IPS-11a (cell line): ENCODE measurements around the gene CLDN24.
"Not testable (repeated sequence)": the region's sequence is repeated elsewhere in the genome, so short reads cannot be mapped to it uniquely, and the experiment has no call there.

ENCODE experiments used
- H3K4me3 ChIP-seq: one replicate; pipeline ENCODE4 v1.5.1; 2013; ENCODE audit warnings: low read depth, low read length, control low read depth

CLDN24 gene

DNA sequence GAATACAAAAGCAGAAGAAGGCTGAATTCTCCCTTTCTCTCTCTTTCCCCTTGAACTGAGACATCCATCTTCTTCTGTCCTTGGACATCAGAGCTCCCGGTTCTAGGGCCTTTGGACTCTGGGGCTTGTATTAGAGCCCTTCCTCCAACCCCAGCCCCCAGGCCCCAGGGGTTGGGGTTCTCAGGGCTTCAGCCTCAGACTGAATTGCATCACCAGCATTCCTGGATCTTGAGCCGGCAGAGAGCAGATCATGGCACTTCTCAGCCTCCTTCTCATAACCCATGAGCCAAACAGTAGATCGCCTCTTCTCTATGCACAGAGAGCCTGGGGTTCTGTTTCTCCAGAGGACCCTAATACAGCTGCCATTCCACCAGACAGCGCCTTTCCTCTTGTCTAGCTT, 25.3 kb upstream of the CLDN24 start:
- no peak overlapping the region for H3K4me3 ChIP-seq

DNA sequence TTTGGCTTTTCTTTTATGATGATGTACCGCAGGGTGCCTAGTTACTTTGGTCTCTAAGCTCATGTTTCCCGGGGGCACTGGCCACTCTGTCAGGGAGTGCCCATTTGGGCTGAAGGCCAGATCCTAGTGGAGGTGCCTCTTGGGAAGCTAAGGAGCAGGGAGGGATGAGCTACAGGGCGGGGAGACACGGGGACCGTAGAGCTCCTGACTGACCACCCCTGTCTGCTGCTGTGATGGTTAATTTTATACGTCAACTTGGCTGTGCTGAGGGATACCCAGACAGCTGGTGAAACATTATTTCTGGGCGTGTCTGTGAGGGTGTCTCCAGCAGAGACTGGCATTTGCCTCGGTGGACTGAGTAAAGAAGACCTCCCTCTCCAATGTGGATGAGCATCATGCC, 24.9 kb upstream of the CLDN24 start:
- no peak overlapping the region for H3K4me3 ChIP-seq

DNA sequence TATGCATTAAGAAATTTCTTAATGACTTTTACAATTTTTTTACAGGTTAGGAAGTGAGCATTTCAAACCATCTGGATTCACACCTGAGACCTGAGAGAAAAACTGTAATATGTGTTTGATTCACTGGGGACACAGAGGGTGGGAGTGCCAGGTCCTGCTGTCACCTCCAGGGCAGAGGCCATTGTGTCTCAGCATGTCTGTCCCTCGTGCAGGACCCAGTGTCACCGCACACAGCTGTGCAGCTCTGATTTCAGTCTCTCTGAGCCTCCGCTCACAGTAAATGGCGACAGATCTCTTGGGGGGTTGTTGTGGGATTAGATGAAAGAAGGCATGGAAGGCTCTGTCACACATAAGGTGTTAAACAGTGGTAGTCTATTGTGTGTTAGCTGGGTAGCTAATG, 23.0 kb upstream of the CLDN24 start:
- no peak overlapping the region for H3K4me3 ChIP-seq

DNA sequence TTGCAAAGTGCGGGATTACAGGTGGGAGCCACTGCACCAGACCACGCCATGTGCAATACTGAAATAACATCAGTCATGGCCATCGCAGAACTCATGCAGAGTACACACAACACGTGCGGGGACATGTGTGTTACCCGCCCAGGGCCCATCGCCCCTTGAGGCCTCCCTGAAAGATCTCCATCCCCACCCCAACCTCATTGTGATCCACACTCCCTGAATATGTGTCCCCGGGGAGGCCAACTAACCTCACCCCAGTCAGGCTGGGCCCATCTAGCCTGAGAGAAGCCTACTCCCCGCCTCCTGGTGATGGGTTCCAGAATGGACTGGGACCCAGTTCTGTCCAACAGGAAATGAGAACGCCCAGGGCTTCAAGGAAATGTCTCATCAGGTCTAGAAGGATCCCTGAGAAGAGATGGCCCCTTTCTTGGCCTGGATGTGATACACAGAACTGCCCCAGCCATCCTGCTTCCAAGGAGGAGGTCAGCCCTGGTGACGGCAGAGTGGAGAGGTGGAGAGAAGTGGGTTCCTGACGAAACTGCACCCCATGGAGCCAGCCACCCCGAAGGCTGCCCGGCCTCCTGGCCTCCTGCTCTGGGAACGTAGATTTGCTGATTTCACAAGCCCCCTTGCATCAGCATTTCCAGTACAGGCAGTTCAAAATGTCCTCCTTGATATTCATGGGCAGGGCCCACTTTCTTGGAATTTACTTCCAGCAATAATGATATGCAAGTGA, 22.5 kb upstream of the CLDN24 start:
- H3K4me3 ChIP-seq: no peak overlapping the region

DNA sequence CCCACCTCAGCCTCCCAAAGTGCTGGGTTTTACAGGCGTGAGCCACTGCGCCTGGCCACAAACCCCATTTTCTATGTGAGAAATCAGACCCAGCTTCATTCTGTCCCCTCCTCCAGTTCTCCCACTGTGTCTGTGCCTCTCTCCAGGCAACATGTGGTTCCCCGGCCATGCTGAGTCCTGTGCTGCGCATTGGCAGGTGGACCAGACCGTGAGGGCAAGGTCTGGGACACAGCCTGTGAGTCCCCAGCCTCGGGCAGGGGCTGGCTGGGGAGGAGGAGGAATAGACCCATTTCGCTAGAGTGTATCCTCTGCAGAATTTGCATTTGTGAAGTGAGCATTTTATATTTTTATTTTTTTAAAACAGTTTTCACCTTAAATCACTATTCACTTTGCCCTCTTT, 21.5 kb upstream of the CLDN24 start:
- H3K4me3 ChIP-seq: no peak overlapping the region

DNA sequence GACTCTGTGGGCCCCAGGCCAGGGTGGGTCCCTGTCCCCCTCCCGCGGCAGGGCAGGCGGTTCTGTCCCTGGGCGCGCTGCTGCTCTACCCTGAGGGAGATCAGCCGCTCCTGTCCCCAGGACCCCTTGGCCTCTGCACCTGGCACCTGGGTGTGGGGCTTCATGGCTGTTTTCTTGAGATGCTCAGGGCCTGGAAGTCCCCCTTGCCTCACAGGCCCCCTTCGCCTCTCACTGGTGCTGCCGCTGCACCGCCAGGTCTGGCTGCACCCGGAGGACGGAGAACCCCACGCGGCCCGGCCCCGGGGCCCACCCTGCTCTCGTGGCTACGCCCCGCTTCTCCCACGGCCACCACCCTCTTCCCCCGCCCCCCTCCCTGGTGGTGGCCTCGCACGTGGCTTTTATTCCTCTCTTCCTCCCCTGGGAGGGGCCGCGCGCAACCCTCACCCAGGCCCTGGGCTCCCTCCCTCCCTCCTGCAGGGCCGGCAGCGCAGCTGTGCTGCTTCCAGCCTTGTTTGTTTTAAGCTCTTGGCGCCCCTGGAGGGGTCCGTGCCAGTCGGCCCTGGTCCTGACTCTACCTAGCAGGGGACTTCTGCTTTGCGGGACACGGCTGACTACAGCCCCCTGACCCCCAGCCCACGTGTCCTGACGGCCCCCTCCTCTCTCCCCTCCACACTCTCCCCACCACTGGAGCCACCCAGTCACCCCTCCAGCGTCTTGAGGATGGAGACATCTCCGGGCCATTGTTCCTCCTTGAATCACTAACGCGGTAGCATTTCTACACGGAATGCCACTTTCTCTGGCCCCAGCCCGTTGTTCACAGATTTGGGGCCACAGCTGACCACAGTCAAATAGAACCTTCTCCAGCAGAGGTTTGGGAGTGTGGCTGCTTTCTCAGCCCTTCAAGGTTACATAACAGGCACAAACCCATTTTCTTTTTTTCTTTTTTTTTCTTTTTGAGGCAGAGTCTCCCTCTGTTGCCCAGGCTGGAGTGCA, 20.6 kb upstream of the CLDN24 start:
- H3K4me3 ChIP-seq: no peak overlapping the region

DNA sequence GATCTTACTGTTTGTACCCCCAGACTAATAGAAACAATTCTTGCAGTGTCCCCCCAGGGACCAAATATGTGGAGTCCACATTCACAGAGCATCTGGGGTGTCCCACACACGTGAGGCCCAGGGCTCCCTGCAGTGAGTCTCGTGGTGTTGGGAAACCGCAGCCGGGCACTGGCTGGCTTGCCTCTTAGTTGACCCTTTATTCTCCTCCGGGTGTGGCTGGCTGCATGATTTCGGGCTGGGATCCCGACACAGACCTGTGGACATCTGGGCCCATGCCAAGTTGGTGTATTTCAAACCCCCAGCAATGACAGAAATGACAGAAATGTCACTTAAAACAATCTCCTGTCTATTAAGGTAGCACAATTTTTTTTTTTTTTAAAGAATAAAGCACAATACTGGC, 15.6 kb upstream of the CLDN24 start:
- H3K4me3 ChIP-seq: no peak overlapping the region

DNA sequence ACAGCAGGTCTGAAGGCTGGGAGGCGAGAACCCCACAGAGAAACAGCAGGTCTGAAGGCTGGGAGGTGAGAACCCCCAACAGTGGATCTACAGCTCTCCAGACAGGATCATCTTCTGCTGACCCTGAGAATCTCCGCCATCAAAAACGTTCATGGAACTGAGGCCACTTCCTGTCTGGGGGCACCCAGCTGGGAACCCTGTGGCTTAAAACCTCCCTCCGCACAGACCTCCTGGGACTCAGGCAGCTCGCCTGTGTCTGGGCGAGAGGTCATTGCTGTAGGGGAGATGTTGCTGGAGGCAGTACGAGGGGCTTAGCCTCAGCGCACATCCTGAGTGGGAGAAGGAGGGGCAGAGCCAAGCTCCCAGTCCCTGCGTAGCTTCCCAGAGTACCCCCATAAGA, 15.1 kb upstream of the CLDN24 start:
- H3K4me3 ChIP-seq: no peak overlapping the region

DNA sequence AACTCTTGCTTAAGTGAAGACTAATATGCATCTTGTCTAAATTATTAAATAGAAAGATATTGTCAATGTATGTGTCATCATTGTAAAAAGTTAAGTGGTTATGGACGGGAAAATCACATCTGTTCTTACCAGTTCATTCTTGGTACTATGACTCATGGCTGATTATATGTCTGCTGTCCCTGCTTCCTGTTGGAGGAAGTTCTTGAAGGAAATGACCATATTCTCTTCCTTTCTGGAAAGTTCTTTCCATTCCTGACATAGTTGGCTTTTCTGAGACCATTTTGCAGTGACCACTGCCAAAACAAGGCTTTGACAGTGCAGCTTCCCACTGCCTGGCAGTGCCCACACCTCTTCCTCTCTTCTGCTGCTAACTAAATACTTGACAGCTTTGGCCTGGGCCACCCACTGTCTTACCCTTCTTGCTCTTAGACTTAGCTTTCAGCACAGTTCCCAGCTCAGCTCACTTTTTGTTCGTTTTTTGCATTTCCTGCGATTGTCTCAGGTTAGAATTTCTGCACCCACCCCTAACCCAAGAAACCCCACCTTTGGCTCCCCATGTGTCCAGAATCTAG, 13.2 kb upstream of the CLDN24 start:
- no peak overlapping the region for H3K4me3 ChIP-seq

DNA sequence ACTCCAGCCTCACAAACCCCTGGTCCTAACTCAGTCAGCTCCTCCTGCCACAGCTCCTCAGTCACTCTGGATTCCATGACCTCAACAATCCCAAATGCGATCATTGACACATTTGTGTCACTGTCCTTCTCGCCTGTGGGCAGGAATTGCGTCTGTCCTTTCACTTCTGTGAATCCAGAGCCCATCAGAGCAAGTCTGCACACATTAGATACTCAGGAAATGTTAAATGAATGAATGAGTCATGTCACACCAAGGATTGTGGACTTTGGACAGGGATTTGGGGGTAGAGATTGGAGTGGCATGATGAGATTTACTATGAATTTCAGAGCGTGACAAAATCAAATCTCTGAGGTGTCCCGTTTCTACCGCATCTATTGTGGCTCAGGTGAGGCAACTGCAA, 11.8 kb upstream of the CLDN24 start:
- H3K4me3 ChIP-seq: no peak overlapping the region

DNA sequence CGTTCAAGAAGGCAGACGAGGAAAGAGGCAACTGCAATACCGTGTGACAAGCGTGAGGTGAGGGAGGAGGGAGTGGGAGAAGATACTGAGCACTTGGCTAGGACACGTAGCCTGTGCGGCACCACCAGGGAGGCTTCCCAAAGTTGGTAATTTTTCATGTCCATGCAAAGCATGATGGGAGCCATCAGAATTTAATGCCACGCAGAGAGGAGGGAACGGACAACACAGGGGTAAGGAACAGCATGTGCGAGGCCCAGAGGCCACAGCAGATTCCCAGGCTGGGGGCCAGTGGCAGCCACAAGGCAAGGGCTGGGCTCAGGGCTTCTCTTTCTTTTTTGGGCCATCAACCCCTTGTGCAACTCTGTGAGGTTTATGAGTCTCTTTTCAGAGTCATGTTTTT, 11.0 kb upstream of the CLDN24 start:
- H3K4me3 ChIP-seq: no peak overlapping the region

DNA sequence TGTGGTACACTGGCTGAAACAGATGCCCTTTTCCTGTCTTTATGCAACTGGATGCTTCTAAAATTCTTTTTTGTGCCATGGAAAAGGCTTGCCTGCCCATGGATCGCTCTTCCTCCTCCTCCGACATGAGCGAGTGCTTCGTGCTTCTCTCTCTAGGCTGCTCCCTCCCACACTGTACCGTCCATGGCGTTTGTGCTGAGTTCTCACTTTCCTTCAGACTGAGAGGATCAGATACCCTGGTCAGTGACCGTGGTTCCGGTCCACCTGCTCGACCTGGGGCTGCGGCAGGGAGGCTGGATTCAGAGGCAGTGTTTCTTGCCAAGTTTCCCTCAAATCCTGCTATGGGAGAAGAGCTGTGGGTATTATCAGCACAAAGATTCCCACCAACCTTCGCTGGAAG, 10.2 kb upstream of the CLDN24 start:
- no peak overlapping the region for H3K4me3 ChIP-seq

DNA sequence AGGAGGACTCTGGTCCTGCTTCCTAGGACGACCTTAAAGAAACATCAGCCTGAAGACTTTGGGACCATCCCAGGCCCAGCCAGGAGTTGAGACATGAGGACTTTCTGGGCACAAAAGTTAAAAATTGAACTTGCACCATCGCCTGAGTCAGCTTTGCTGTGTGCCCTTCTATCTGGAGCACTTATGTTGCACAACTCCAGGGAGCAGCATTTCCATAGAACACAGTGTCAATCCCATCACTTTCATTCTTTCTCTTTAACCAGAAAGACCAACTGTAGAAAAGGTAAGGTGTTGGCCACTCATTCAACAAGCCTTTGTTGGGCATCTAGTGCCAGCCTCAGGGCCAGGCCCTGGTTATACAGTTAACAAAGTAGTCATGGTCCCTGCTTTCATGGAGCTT, 8.6 kb upstream of the CLDN24 start:
- no peak overlapping the region for H3K4me3 ChIP-seq

DNA sequence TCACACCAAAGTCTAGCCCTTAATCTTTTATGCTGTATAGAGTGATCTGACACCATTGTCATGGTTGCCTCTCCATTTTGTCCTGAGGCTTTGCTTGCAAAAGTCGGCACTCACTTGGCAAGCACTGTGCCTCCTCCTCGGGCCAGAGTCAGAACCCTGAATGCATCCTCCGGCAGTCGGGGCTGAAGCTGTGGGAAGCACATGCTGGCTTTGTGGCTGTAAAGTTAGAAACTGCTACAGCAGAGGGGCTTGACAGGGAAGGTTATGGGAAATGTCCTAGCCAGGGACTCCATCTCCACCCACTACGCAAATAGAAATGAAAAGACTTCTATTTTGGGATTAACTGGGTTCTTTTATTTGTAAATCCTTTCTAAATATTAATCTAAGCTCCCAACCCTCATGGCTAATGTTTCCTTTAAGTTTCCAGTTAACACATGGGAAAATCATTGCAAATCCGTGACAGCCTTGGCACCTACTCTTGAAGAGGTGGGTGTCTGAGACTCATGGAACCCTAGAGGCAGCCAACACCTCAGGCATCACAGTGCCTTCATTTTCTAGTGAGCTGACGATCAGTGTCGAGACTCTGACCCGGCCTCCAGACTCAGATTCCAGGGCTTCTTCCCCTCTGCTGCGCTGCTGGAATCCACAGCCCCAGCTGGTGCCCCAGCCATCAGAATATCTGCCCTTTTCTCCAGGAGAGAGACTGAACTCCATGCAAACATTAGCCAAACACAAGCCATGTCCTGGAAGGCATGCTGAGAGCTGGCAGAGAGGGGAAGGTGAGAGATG, 7.9 kb upstream of the CLDN24 start:
- H3K4me3 ChIP-seq: no peak overlapping the region

DNA sequence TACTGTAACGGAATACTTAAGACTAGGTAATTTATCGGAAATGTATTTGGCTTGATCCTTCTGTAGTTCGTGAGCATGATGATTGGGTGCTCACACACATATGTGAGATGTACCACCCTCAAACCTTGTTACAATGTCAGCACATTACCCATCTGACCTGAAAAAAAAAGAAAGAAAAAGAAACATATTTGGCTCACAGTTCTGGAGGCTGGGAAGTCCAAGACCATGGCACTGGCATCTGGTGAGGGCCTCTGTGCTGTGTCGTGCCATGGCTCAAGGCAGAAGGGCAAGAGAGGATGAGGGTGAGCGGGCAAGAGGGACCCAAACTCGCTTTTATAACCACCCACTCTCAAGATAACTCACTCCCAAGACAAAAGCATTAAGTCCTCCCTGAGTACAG, 7.0 kb upstream of the CLDN24 start:
- no peak overlapping the region for H3K4me3 ChIP-seq

DNA sequence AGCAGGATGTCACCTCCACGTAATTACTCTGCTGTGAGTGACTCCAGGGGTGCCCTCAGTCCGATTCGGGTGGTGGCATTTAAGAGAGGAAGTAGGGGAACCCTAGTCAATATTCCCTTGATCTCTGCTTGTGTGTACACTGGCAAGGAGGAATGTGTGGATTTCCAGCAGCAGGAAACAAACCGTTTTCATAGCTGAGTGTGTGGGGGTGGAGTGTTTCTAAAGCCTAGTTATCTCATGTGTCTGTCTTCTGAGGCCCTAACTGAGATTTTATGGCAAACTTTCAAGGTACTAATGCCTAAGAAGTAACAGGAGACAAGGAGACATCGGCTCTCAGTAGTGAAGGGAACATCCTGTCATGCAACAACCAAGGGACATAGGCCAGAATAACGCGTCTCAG, 6.6 kb upstream of the CLDN24 start:
- H3K4me3 ChIP-seq: no peak overlapping the region

DNA sequence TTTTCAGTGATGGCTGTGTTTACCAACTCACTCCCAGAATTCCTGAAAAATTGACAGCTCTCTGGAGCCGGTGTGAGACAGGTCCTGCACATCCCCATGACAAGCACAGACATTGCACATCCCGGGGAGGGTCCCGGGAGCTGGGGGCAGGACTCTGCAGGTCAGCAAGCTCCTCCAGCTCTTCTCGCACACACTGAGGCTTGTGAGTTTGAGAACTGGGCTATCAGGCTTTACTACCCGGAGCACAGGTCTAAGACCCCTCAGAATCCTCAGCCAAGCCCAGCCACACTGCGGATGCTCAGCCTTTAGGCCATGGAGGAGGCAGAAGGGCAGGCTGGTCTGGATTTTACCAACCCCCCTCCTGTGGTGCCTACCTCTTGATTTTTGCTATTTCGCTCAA, 5.6 kb upstream of the CLDN24 start:
- no peak overlapping the region for H3K4me3 ChIP-seq

DNA sequence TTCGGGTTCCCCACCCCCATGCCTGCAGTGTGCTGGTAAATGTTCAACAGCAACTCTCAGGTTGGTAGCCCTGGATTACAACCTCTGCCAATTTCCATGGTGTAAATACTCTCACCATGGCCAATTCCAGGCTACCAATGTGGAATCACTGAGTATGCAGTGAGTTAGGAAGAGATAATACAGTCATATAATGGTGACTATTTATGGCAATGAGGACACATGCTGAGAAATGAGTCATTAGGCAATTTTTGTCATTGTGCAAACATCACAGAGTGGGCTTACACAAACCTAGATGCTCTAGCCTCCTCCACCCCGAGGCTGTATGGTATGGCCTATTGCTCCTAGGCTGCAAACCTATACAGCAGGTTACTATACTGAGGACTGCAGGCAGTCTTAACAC, 4.6 kb upstream of the CLDN24 start:
- no peak overlapping the region for H3K4me3 ChIP-seq

DNA sequence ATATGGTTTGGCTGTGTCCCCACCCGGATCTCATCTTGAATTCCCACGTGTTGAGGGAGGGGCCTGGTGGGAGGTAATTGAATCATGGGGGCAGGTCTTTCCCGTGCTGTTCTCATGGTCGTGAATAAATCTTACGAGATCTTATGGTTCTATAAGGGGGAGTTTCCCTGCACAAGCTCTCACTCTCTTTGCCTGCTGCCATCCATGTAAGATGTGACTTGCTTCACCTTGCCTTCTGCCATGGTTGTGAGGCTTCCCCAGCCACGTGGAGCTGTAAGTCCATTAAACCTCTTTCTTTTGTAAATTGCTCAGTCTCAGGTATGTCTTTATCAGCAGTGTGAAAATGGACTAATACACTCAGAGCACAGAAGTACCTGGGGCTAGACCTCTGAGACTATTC, 4.2 kb upstream of the CLDN24 start:
- H3K4me3 ChIP-seq: not testable (repeated sequence)

DNA sequence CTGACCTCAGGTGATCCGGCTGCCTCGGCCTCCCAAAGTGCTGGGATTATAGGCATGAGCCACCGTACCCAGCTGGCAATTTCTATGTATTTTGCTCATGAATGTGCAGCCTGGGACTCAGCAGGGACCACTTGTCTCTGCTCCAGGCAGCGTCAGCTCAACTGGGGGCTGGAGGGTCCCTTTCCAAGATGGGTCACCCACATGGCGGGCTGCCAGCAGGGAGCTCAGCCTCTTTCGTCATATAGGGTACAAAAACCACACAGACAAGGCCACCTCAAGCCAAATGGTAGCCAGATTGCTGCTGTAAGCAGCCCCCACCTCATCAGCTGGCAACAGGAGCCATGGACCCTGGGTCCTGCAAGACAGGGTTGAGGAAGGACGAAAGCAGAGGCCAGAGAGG, 2.4 kb upstream of the CLDN24 start:
- H3K4me3 ChIP-seq: no peak overlapping the region

DNA sequence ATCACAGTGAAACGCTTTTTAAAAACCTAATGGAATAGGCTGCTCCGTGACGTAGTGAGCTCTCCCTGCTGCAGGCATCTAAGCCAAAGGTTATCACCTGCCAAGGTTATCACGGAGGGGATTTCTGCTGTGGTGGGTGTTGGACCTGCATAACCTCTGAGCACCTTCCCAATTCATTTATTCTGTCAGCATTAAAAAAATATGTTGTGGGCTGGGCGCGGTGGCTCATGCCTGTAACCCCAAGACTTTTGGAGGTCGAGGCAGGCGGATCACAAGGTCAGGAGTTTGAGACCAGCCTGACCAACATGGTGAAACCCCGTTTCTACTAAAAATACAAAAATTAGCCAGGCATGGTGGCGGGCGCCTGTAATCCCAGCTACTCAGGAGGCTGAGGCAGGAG, 1.8 kb upstream of the CLDN24 start:
- H3K4me3 ChIP-seq: not testable (repeated sequence)
